A549 (cell line): ENCODE measurements around the gene ULK4. TPM values are rescaled to one million over a fixed set of nuclear protein-coding genes. Genes with fewer than 3 reads are reported as not detected.

Experiments
- ATAC-seq, 2 experiments: fragments of 200-7000 bp in 1 of 2; fragments of >200 bp in 1 of 2; cut with Nextera tagmentation in 1 of 2; cut with Tn5 transposase in 1 of 2; 3 replicates each; pipeline versions ENCODE4 v1.8.0 to v1.9.1; 2018 to 2020; ENCODE audit warnings: mild to moderate bottlenecking in 1 of 2, moderate library complexity in 1 of 2
- CTCF ChIA-PET: fragments of 300-600 bp; sonication (Branson Sonifier 250); formaldehyde crosslinking; extraction: SDS; loops from one replicate; lab custom pipeline; 2021; ENCODE audit warnings: antibody characterized with exemption, inconsistent platforms; lab: Yijun Ruan, JAX
- POLR2A ChIA-PET: fragments of 350-600 bp; formaldehyde crosslinking; extraction: SDS; loops from one replicate; lab custom pipeline; 2021; ENCODE audit warnings: antibody characterized with exemption, inconsistent platforms; lab: Yijun Ruan, JAX
- DNase-seq, 2 experiments: peaks; one replicate each; pipeline versions ENCODE4 v3.0.0 to v3.0.0-alpha.2; 2011 to 2016; ENCODE audit warnings: low read depth in 1 of 2, low spot score in 1 of 2
- FAIRE-seq: peaks from 2 replicates; lab custom pipeline; 2011; peaks lifted over from hg19 to GRCh38; lab: Jason Lieb, UNC
- H3K27ac ChIP-seq, 2 experiments: fragments of >200 bp; sonication (Bioruptor Twin); formaldehyde crosslinking; 3 replicates each; pipeline ENCODE4 v1.5.1; 2016 to 2017
- H3K4me1 ChIP-seq: fragments of >200 bp; sonication (Bioruptor Twin); formaldehyde crosslinking; 3 replicates; pipeline ENCODE4 v1.6.1; 2016
- H3K4me2 ChIP-seq: fragments of >200 bp; sonication (Bioruptor Twin); formaldehyde crosslinking; 3 replicates; pipeline ENCODE4 v1.6.1; 2016
- H3K4me3 ChIP-seq: fragments of >200 bp; sonication (Bioruptor Twin); formaldehyde crosslinking; 3 replicates; pipeline ENCODE4 v1.5.1; 2016
- H3K9me3 ChIP-seq: fragments of >200 bp; sonication (Bioruptor Twin); formaldehyde crosslinking; 3 replicates; pipeline ENCODE4 v1.6.1; 2016
- CBX2 ChIP-seq: fragments of 200-600 bp; sonication (generic); IDR thresholded peaks from 2 replicates; pipeline ENCODE4 v1.6.1; 2016; ENCODE audit warnings: low read depth, mild to moderate bottlenecking, borderline replicate concordance
- CHD2 ChIP-seq: fragments of 150-350 bp; IDR thresholded peaks from 2 replicates; pipeline ENCODE4 v1.6.1; 2014; ENCODE audit warnings: low read length; ENCODE audit not compliant: partially characterized antibody
- CHD4 ChIP-seq: fragments of 200-600 bp; sonication (generic); IDR thresholded peaks from 2 replicates; pipeline ENCODE4 v1.6.1; 2016; ENCODE audit warnings: antibody characterized with exemption, mild to moderate bottlenecking, borderline replicate concordance
- EHF ChIP-seq: fragments of 250-450 bp; sonication (Bioruptor Pico); IDR thresholded peaks from 2 replicates; pipeline ENCODE4 v1.5.0; 2020; ENCODE audit warnings: mild to moderate bottlenecking
- EHMT2 ChIP-seq: fragments of 200-600 bp; sonication (generic); IDR thresholded peaks from 2 replicates; pipeline ENCODE4 v1.6.1; 2016; ENCODE audit warnings: antibody characterized with exemption, low read depth, mild to moderate bottlenecking, moderate library complexity
- FOSL2 ChIP-seq, 2 experiments: fragments of 450-650 bp in 1 of 2; fragments of >200 bp in 1 of 2; sonication (Bioruptor Twin) in 1 of 2; formaldehyde crosslinking; IDR thresholded peaks; 2 replicates each; pipeline versions ENCODE4 v1.5.0 to v1.6.1; 2016 to 2020; ENCODE audit warnings: mild to moderate bottlenecking in 1 of 2, moderate library complexity in 1 of 2
- FOXS1 ChIP-seq: fragments of 250-450 bp; sonication (Bioruptor Pico); IDR thresholded peaks from 2 replicates; pipeline ENCODE4 v1.5.0; 2020; ENCODE audit warnings: mild to moderate bottlenecking, moderate library complexity
- GATA3 ChIP-seq: IDR thresholded peaks from 2 replicates; pipeline ENCODE4 v1.6.1; 2012; ENCODE audit warnings: borderline replicate concordance
- HDAC2 ChIP-seq: fragments of 200-600 bp; sonication (generic); IDR thresholded peaks from 2 replicates; pipeline ENCODE4 v1.6.1; 2016
- HOXA7 ChIP-seq: fragments of 250-450 bp; sonication (Bioruptor Pico); IDR thresholded peaks from 2 replicates; pipeline ENCODE4 v1.5.0; 2020; ENCODE audit warnings: mild to moderate bottlenecking, moderate library complexity
- HOXB13 ChIP-seq: fragments of 250-450 bp; sonication (Bioruptor Pico); IDR thresholded peaks from 2 replicates; pipeline ENCODE4 v1.5.0; 2020; ENCODE audit warnings: low read depth, mild to moderate bottlenecking, moderate library complexity
- JUNB ChIP-seq: fragments of >200 bp; sonication (Bioruptor Twin); formaldehyde crosslinking; IDR thresholded peaks from 2 replicates; pipeline ENCODE4 v1.6.1; 2016
- NFE2L2 ChIP-seq: fragments of 150-350 bp; conservative IDR thresholded peaks from 2 replicates; pipeline ENCODE4 v1.6.1; 2014; ENCODE audit warnings: low read length
- POLR2A ChIP-seq: IDR thresholded peaks from 2 replicates; pipeline ENCODE4 v1.6.1; 2012; ENCODE audit warnings: mild to moderate bottlenecking, low read length
- RARB ChIP-seq: fragments of 250-450 bp; sonication (Bioruptor Pico); IDR thresholded peaks from 2 replicates; pipeline ENCODE4 v1.8.0; 2021; ENCODE audit warnings: mild to moderate bottlenecking, moderate library complexity
- RCOR1 ChIP-seq: fragments of 150-350 bp; IDR thresholded peaks from 2 replicates; pipeline ENCODE4 v1.6.1; 2014; ENCODE audit warnings: antibody characterized with exemption, low read length, low read depth
- RFX5 ChIP-seq: fragments of 450-650 bp; IDR thresholded peaks from 2 replicates; pipeline ENCODE4 v1.7.1; 2014; ENCODE audit warnings: antibody characterized with exemption, mild to moderate bottlenecking, moderate library complexity
- SREBF2 ChIP-seq: fragments of 450-650 bp; IDR thresholded peaks from 2 replicates; pipeline ENCODE4 v1.6.1; 2014; ENCODE audit warnings: mild to moderate bottlenecking, moderate library complexity
- TFCP2L1 ChIP-seq: fragments of 250-450 bp; sonication (Bioruptor Pico); IDR thresholded peaks from 2 replicates; pipeline ENCODE4 v1.5.0; 2021; ENCODE audit warnings: mild to moderate bottlenecking
- ZFP36 ChIP-seq: fragments of 450-650 bp; IDR thresholded peaks from 2 replicates; pipeline ENCODE4 v1.6.1; 2014; ENCODE audit warnings: borderline replicate concordance; ENCODE audit not compliant: partially characterized antibody
- WGBS: methylation state at CpG from one replicate; pipeline ENCODE4 v1.1.6; 2017; ENCODE audit errors: missing lambda C conversion rate; 5-methylcytosine and 5-hydroxymethylcytosine counted together
- polyA plus RNA-seq, 4 experiments: library from polyadenylated mRNA; depleted of rRNA in 3 of 4; stranded (reverse); fragments of >200 nt; fragmentation: RNase III in 1 of 4; extraction: RNeasy Plus Mini Kit Qiagen cat#74134 plus additional on column Dnase treatment in 1 of 4; gene quantifications; 2 replicates in 3 of 4; 3 replicates in 1 of 4; pipeline ENCODE4 v1.2.3, GENCODE V29; 2011 to 2017
- TF ChIP-seq, protein P1 (sequence below): fragments of 200-600 bp; sonication (generic); IDR thresholded peaks from 2 replicates; pipeline ENCODE4 v1.6.1; 2016; ENCODE audit warnings: antibody characterized with exemption, mild to moderate bottlenecking, moderate library complexity
- TF ChIP-seq, protein P2 (sequence below): IDR thresholded peaks from 2 replicates; pipeline ENCODE4 v1.6.1; 2012
- TF ChIP-seq, protein P3 (sequence below): fragments of >200 bp; sonication (Bioruptor Twin); formaldehyde crosslinking; IDR thresholded peaks from 3 replicates; pipeline ENCODE4 v1.6.1; 2016

The ULK4 gene
- polyA plus RNA-seq, 2 of the 4 experiments (the other 2 are of a cell fraction): 4.9 to 7.7 TPM

DNA sequence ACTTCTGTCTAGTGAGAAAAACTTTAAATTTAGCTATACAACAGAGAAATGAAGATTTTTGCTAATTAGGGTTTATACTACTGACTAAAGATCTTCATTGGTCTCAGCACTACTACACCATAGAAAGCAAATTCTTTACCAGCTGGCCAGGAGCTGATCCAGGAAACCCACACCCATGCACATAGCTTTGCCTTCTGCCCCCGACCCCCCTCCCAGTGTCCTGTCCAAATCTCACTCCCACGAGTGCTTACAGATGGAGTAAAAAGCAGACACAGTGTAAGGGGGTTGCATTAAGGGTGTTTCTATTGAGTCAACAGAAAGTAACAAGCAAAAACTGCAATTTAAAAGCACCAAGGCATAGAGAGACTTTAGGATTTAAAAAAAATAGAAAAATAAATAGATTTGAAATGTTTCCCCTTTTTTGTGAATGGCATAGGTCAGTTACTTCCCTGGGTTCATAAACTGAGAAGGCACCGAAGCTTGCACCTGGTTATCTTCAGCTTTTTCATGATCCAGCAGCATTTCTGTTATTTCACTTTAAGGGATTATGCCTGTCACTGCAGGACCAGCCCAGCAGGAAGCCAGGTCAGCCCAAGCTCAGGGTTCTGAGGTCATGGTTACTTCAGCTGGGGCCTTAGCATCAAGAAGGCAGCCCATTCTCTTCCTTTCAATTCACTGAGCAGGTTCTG, 638.3 kb downstream of the ULK4 start (continued):
- TF ChIP-seq HDAC2 (no peak), RFX5 (no peak), CBX2 (no peak), EHF (CRISPR knock-in tag) (no peak)

DNA sequence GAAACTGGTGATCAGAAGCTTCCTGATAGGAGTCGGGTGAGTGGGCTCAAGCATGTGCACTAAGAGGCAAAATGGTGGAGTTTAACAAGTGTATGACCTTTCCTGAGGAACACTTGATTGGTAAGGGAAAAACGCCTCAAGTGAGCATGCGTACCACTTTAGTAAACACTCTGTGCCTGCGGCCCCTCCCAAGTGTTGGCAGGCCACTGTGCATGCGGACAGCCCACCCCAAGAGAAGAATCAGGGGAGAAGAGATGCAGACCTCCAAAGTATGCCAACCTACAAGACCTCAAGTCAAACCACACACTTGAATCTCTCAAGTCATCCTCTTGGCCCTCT, 640.3 kb downstream of the ULK4 start:
- WGBS: 92% methylated on average over 5 of the region's 5 CpGs
- CTCF ChIA-PET: no interaction called here
- POLR2A ChIA-PET: no interaction called here
- no peak overlapping the region for H3K4me3 ChIP-seq
- H3K9me3 ChIP-seq: no peaks in the 10 kb centered on the region
- H3K4me2 ChIP-seq: no peak overlapping the region
- no peak for TF ChIP-seq NFE2L2
- no peak for TF ChIP-seq HOXB13 (CRISPR knock-in tag)
- no peak for TF ChIP-seq RCOR1
- TF ChIP-seq HOXA7 (CRISPR knock-in tag): no peak
- no peak for TF ChIP-seq POLR2A
- no peak for TF ChIP-seq JUNB
- TF ChIP-seq CHD2: no peak
- TF ChIP-seq EHMT2: no peak
- TF ChIP-seq CHD4: no peak
- TF ChIP-seq FOXS1: no peak
- TF ChIP-seq, protein P1, sequence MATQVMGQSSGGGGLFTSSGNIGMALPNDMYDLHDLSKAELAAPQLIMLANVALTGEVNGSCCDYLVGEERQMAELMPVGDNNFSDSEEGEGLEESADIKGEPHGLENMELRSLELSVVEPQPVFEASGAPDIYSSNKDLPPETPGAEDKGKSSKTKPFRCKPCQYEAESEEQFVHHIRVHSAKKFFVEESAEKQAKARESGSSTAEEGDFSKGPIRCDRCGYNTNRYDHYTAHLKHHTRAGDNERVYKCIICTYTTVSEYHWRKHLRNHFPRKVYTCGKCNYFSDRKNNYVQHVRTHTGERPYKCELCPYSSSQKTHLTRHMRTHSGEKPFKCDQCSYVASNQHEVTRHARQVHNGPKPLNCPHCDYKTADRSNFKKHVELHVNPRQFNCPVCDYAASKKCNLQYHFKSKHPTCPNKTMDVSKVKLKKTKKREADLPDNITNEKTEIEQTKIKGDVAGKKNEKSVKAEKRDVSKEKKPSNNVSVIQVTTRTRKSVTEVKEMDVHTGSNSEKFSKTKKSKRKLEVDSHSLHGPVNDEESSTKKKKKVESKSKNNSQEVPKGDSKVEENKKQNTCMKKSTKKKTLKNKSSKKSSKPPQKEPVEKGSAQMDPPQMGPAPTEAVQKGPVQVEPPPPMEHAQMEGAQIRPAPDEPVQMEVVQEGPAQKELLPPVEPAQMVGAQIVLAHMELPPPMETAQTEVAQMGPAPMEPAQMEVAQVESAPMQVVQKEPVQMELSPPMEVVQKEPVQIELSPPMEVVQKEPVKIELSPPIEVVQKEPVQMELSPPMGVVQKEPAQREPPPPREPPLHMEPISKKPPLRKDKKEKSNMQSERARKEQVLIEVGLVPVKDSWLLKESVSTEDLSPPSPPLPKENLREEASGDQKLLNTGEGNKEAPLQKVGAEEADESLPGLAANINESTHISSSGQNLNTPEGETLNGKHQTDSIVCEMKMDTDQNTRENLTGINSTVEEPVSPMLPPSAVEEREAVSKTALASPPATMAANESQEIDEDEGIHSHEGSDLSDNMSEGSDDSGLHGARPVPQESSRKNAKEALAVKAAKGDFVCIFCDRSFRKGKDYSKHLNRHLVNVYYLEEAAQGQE: no peak
- no peak for ATAC-seq
- H3K4me1 ChIP-seq: peaks cover 16% of the 10 kb centered on the region
- no peak for FAIRE-seq
- H3K27ac ChIP-seq: no peak overlapping the region
- DNase-seq: no peak

DNA sequence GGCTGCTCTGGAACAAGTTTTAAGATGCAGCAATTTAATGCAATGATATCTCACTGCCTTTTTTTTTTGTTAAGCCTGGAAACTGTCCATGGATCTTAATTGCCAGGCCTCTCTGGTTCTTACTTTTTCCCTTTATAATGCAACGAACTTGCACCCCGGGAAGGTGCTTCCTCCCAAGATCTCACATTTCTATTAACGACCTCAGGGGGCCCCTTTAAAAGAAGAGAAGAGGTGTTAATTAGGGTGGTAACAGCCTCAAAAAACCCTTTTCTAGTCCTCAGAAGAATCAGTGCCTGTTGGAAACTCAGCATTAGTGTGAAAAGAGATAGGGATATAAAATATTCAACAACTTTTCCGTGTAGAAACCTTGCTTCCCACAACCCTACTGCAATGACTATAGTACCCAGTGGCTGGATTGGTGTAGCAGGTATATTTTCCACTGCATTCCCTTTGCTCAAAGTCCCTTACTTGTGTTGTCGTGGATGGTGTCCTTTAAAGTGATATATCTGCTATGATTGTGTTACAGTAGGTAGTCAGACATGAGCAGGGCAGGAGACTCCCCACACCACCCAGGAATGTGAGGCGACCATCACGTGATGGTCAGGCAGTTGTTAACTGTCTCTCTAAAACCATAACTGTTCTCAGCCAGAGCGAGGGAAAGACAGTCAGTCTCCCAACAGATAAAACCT, 640.8 kb downstream of the ULK4 start:
- 74% methylated on average over 8 of the region's 8 CpGs for WGBS
- H3K27ac ChIP-seq: no peak overlapping the region
- DNase-seq: no peak
- TF ChIP-seq RARB (CRISPR knock-in tag) (no peak), ZFP36 (no peak), FOSL2 (IDR thresholded peaks at IDR 0.05) (no peak), FOSL2 (CRISPR knock-in tag; IDR thresholded peaks at IDR 0.05) (no peak), GATA3 (no peak), SREBF2 (no peak), EHMT2 (no peak)
- no peak for ATAC-seq
- no peak overlapping the region for H3K4me2 ChIP-seq
- H3K4me3 ChIP-seq: no peak overlapping the region
- no peak for FAIRE-seq
- peaks cover 16% of the 10 kb centered on the region for H3K4me1 ChIP-seq
- ChIA-PET POLR2A (no interaction called here), CTCF (no interaction called here)
- H3K9me3 ChIP-seq: no peaks in the 10 kb centered on the region

DNA sequence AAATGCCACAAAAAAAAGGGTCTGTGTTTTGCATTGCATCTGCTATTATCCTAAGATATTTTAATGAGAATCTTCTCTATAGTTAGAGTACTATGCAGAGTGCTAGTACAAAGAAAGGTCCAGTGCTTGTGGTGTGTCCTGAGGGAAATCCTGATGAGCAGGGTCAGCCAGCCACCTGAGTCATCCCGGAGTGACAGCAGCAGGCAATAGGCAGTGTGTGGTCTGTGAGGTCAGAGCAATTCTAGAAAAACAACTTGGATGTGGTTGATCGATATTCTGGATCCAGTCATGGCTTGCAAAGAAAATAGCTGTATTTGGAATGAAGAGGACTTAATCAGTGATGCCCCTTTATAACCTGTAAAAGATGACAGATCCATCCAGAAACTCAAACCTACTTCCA, 643.4 kb downstream of the ULK4 start:
- TF ChIP-seq TFCP2L1 (CRISPR knock-in tag): no peak
- TF ChIP-seq, protein P2, sequence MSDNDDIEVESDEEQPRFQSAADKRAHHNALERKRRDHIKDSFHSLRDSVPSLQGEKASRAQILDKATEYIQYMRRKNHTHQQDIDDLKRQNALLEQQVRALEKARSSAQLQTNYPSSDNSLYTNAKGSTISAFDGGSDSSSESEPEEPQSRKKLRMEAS: no peak
- TF ChIP-seq, protein P3, sequence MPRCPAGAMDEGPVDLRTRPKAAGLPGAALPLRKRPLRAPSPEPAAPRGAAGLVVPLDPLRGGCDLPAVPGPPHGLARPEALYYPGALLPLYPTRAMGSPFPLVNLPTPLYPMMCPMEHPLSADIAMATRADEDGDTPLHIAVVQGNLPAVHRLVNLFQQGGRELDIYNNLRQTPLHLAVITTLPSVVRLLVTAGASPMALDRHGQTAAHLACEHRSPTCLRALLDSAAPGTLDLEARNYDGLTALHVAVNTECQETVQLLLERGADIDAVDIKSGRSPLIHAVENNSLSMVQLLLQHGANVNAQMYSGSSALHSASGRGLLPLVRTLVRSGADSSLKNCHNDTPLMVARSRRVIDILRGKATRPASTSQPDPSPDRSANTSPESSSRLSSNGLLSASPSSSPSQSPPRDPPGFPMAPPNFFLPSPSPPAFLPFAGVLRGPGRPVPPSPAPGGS: no peak
- TF ChIP-seq SREBF2: no peak
- 0% methylated on average over 2 of the region's 2 CpGs for WGBS
- ATAC-seq: no peak
- ChIA-PET POLR2A (no interaction called here), CTCF (no interaction called here)
- no peak for FAIRE-seq
- peaks cover 16% of the 10 kb centered on the region for H3K4me1 ChIP-seq
- no peak for DNase-seq
- H3K4me3 ChIP-seq: no peak overlapping the region
- no peaks in the 10 kb centered on the region for H3K9me3 ChIP-seq
- no peak overlapping the region; a peak in 1 of 6 replicates for H3K27ac ChIP-seq
- H3K4me2 ChIP-seq: peak overlapping the region; percentile 58
